ENCODE results near the gene PTBP3.
"Not testable (repeated sequence)": the region's sequence is repeated elsewhere in the genome, so short reads cannot be mapped to it uniquely, and the experiment has no call there.

PTBP3 gene

GRCh38 chr9:112268413-112268812, 65.0 kb downstream of the PTBP3 start:
- DNase-seq (ENCODE audit: low spot score) = no peak

- not testable (repeated sequence) for DNase-seq (ENCODE audit: low spot score)
Observed at GRCh38 chr9:112267086-112267485, 66.3 kb downstream of the PTBP3 start.

- no peak for DNase-seq (ENCODE audit: low spot score)
Observed at GRCh38 chr9:112265391-112265790, 68.0 kb downstream of the PTBP3 start.

- DNase-seq (ENCODE audit: low spot score) = no peak
Observed at GRCh38 chr9:112262577-112262976, 70.8 kb downstream of the PTBP3 start.

- DNase-seq (ENCODE audit: low spot score) = no peak
Observed at GRCh38 chr9:112261133-112261532, 72.3 kb downstream of the PTBP3 start.

- no peak for DNase-seq (ENCODE audit: low spot score)
Observed at GRCh38 chr9:112258106-112258505, 75.3 kb downstream of the PTBP3 start.

GRCh38 chr9:112252194-112252593, 81.2 kb downstream of the PTBP3 start:
- no peak for DNase-seq (ENCODE audit: low spot score)

GRCh38 chr9:112249277-112249676, 84.1 kb downstream of the PTBP3 start:
- DNase-seq (ENCODE audit: low spot score) = no peak

GRCh38 chr9:112248722-112249121, 84.7 kb downstream of the PTBP3 start:
- DNase-seq (ENCODE audit: low spot score) = no peak

GRCh38 chr9:112247090-112247489, 86.3 kb downstream of the PTBP3 start:
- DNase-seq (ENCODE audit: low spot score) = no peak

GRCh38 chr9:112245126-112245525, 88.3 kb downstream of the PTBP3 start:
- DNase-seq (ENCODE audit: low spot score) = no peak

GRCh38 chr9:112242147-112242804, 91.1 kb downstream of the PTBP3 start:
- no peak for DNase-seq (ENCODE audit: low spot score)

- no peak for DNase-seq (ENCODE audit: low spot score)
Observed at GRCh38 chr9:112241491-112241890, 91.9 kb downstream of the PTBP3 start.

- DNase-seq (ENCODE audit: low spot score) = no peak
Observed at GRCh38 chr9:112239708-112240107, 93.7 kb downstream of the PTBP3 start.

GRCh38 chr9:112239284-112239683, 94.1 kb downstream of the PTBP3 start:
- no peak for DNase-seq (ENCODE audit: low spot score)

GRCh38 chr9:112234779-112235178, 98.6 kb downstream of the PTBP3 start:
- DNase-seq (ENCODE audit: low spot score) = no peak

- DNase-seq (ENCODE audit: low spot score) = no peak
Observed at GRCh38 chr9:112233769-112234168, 99.7 kb downstream of the PTBP3 start.

GRCh38 chr9:112232233-112232632, 101.2 kb downstream of the PTBP3 start:
- no peak for DNase-seq (ENCODE audit: low spot score)

GRCh38 chr9:112226091-112226490, 107.3 kb downstream of the PTBP3 start:
- no peak for DNase-seq (ENCODE audit: low spot score)

GRCh38 chr9:112224401-112225289, 108.8 kb downstream of the PTBP3 start:
- DNase-seq (ENCODE audit: low spot score) = no peak

GRCh38 chr9:112218908-112219307, 114.5 kb downstream of the PTBP3 start:
- DNase-seq (ENCODE audit: low spot score) = no peak

GRCh38 chr9:112212926-112213325, 120.5 kb downstream of the PTBP3 start:
- no peak for DNase-seq (ENCODE audit: low spot score)

- DNase-seq (ENCODE audit: low spot score) = no peak
Observed at GRCh38 chr9:112207451-112207850, 126.0 kb downstream of the PTBP3 start.
